ENCODE results near the gene RABGAP1L.
"Not testable (repeated sequence)": the region's sequence is repeated elsewhere in the genome, so short reads cannot be mapped to it uniquely, and the experiment has no call there.

The RABGAP1L gene

GRCh38 chr1:174153085-174153824, 6.1 kb upstream of the RABGAP1L start:
- no peak for DNase-seq (ENCODE audit: low read depth)

GRCh38 chr1:174153825-174154107, 5.6 kb upstream of the RABGAP1L start:
- DNase-seq (ENCODE audit: low read depth), result no peak

- no peak for DNase-seq (ENCODE audit: low read depth)
Measured at GRCh38 chr1:174156437-174156836, 2.9 kb upstream of the RABGAP1L start.

- DNase-seq (ENCODE audit: low read depth), result no peak
Measured at GRCh38 chr1:174157157-174157806, 2.0 kb upstream of the RABGAP1L start.

GRCh38 chr1:174158767-174159251, 511 bp upstream of the RABGAP1L start:
- DNase-seq (ENCODE audit: low read depth), result no peak

- DNase-seq (ENCODE audit: low read depth), result peak; percentile 21
Measured at GRCh38 chr1:174160109-174160473, 771 bp downstream of the RABGAP1L start.

GRCh38 chr1:174160603-174161002, 1.3 kb downstream of the RABGAP1L start:
- DNase-seq (ENCODE audit: low read depth), result no peak

- DNase-seq (ENCODE audit: low read depth), result no peak
Measured at GRCh38 chr1:174161813-174162212, 2.5 kb downstream of the RABGAP1L start.

- no peak for DNase-seq (ENCODE audit: low read depth)
Measured at GRCh38 chr1:174164826-174165225, 5.5 kb downstream of the RABGAP1L start.

GRCh38 chr1:174165471-174166137, 6.3 kb downstream of the RABGAP1L start:
- peak; percentile 9 for DNase-seq (ENCODE audit: low read depth)

GRCh38 chr1:174166530-174167264, 7.4 kb downstream of the RABGAP1L start:
- no peak for DNase-seq (ENCODE audit: low read depth)

GRCh38 chr1:174167265-174167803, 8.0 kb downstream of the RABGAP1L start:
- DNase-seq (ENCODE audit: low read depth), result no peak

GRCh38 chr1:174169342-174169741, 10.0 kb downstream of the RABGAP1L start:
- DNase-seq (ENCODE audit: low read depth), result no peak

GRCh38 chr1:174171073-174171472, 11.8 kb downstream of the RABGAP1L start:
- no peak for DNase-seq (ENCODE audit: low read depth)

GRCh38 chr1:174174461-174175329, 15.4 kb downstream of the RABGAP1L start:
- no peak for DNase-seq (ENCODE audit: low read depth)

- DNase-seq (ENCODE audit: low read depth), result not testable (repeated sequence)
Measured at GRCh38 chr1:174178459-174178858, 19.1 kb downstream of the RABGAP1L start.

- DNase-seq (ENCODE audit: low read depth), result no peak
Measured at GRCh38 chr1:174189428-174190062, 30.2 kb downstream of the RABGAP1L start.

- no peak for DNase-seq (ENCODE audit: low read depth)
Measured at GRCh38 chr1:174190691-174191199, 31.4 kb downstream of the RABGAP1L start.

- no peak for DNase-seq (ENCODE audit: low read depth)
Measured at GRCh38 chr1:174191349-174191862, 32.1 kb downstream of the RABGAP1L start.

- DNase-seq (ENCODE audit: low read depth), result no peak
Measured at GRCh38 chr1:174194461-174194860, 35.1 kb downstream of the RABGAP1L start.

Measured in stromal cell of bone marrow (primary cell).